Upper lobe of left lung (tissue), 4 donors: Measurements from ENCODE around the gene PDZD2.

Experiments used
- EP300 ChIP-seq, 4 donors: sonication (generic); formaldehyde crosslinking; IDR thresholded peaks; one replicate each; pipeline ENCODE4 v1.5.1; 2017; ENCODE audit warnings: antibody characterized with exemption in 4 of 4, control low read depth in 2 of 4
- POLR2A ChIP-seq, 4 donors: fragments of 450-650 bp; IDR thresholded peaks; one replicate each; pipeline ENCODE4 v1.5.1; 2016 to 2017; ENCODE audit warnings: antibody characterized with exemption in 4 of 4, mild to moderate bottlenecking in 2 of 4
- POLR2AphosphoS5 ChIP-seq, 2 donors: sonication (generic); formaldehyde crosslinking; IDR thresholded peaks; one replicate each; pipeline ENCODE4 v1.5.1; 2017; ENCODE audit warnings: antibody characterized with exemption in 2 of 2
- TF ChIP-seq, protein P1 (sequence below), 6 experiments: fragments of 450-650 bp in 4 of 6; fragments of 200-600 bp in 2 of 6; sonication (generic) in 2 of 6; IDR thresholded peaks; one replicate each; pipeline ENCODE4 v1.5.1; 2016 to 2019; ENCODE audit warnings: antibody characterized with exemption in 6 of 6

- TF ChIP-seq POLR2AphosphoS5 (IDR thresholded peaks at IDR 0.05) = no peak
- TF ChIP-seq, protein P1, sequence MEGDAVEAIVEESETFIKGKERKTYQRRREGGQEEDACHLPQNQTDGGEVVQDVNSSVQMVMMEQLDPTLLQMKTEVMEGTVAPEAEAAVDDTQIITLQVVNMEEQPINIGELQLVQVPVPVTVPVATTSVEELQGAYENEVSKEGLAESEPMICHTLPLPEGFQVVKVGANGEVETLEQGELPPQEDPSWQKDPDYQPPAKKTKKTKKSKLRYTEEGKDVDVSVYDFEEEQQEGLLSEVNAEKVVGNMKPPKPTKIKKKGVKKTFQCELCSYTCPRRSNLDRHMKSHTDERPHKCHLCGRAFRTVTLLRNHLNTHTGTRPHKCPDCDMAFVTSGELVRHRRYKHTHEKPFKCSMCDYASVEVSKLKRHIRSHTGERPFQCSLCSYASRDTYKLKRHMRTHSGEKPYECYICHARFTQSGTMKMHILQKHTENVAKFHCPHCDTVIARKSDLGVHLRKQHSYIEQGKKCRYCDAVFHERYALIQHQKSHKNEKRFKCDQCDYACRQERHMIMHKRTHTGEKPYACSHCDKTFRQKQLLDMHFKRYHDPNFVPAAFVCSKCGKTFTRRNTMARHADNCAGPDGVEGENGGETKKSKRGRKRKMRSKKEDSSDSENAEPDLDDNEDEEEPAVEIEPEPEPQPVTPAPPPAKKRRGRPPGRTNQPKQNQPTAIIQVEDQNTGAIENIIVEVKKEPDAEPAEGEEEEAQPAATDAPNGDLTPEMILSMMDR (IDR thresholded peaks at IDR 0.05) = no peak
- no peak for TF ChIP-seq POLR2A (IDR thresholded peaks at IDR 0.05)
- TF ChIP-seq EP300 (IDR thresholded peaks at IDR 0.05) = no peak
Observed at GRCh38 chr5:31731016-31731415, 92.1 kb downstream of the PDZD2 start.
